SU-DHL-6 (cell line): Measurements from ENCODE around the gene FGD5.

Experiments used
- EZH2phosphoT487 ChIP-seq: fragments of 200-600 bp; sonication (generic), shearing (Covaris generic); conservative IDR thresholded peaks from 2 replicates; pipeline ENCODE4 v1.6.1; 2018; ENCODE audit warnings: mild to moderate bottlenecking, antibody characterized with exemption, low read length, moderate library complexity, mixed read lengths
- TF ChIP-seq, protein P1 (sequence below): fragments of 200-600 bp; sonication (generic); IDR thresholded peaks from one replicate; pipeline ENCODE4 v1.5.1; 2017; ENCODE audit warnings: antibody characterized with exemption, mild to moderate bottlenecking, low read length, moderate library complexity; ENCODE audit not compliant: insufficient read depth, poor library complexity, severe bottlenecking

DNA sequence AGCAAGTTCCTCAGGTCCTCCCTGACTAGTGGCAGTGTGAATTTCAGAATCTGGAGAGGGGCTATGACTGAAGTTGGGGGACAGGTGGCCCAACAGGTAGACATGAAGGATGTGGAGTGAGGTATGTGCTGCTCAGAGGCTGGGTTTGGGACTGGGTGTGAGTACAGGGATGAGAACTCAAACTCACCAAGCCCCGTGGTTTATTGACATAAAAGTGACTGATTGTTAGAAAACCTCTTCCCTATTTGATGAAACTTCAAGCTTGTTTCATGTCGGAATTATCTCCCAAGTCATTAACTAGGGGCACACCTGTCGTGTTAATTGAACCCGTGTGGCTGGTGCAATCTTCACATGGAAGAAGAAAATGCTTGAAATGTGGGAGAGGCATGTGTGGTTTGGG, 27.1 kb downstream of the FGD5 start:
- TF ChIP-seq, protein P1, sequence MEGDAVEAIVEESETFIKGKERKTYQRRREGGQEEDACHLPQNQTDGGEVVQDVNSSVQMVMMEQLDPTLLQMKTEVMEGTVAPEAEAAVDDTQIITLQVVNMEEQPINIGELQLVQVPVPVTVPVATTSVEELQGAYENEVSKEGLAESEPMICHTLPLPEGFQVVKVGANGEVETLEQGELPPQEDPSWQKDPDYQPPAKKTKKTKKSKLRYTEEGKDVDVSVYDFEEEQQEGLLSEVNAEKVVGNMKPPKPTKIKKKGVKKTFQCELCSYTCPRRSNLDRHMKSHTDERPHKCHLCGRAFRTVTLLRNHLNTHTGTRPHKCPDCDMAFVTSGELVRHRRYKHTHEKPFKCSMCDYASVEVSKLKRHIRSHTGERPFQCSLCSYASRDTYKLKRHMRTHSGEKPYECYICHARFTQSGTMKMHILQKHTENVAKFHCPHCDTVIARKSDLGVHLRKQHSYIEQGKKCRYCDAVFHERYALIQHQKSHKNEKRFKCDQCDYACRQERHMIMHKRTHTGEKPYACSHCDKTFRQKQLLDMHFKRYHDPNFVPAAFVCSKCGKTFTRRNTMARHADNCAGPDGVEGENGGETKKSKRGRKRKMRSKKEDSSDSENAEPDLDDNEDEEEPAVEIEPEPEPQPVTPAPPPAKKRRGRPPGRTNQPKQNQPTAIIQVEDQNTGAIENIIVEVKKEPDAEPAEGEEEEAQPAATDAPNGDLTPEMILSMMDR, result no peak
- TF ChIP-seq EZH2phosphoT487, result no peak
